ENCODE measurements around the gene ARHGEF18.

ARHGEF18 gene

DNA sequence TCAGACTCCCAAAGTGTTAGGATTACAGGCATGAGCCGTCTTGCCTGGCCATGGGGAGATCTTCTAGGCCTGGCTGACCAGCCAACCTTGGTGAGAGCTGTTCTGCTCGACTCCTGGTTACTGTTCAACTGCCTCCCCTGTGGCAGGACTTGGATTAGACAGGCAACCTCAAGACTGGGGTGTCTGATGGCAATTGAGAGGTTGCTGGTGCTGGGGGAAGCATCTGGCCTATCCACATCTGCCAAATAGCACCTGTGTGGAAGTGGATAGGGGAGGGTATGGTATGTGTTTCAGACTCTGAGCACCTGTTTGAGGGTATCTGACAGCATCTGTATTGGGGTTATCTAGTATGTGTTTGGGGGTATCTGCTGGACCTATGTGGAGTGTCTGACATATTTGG, 44.7 kb downstream of the ARHGEF18 start:
- Histone ChIP-seq H3K9me3 (ENCODE audit: insufficient read depth, low read depth, low read length) (no peaks in the 10 kb centered on the region), H3K4me1 (ENCODE audit: insufficient read depth, low read length, poor library complexity, severe bottlenecking) (peaks cover 9% of the 10 kb centered on the region)
- TF ChIP-seq, protein P1, sequence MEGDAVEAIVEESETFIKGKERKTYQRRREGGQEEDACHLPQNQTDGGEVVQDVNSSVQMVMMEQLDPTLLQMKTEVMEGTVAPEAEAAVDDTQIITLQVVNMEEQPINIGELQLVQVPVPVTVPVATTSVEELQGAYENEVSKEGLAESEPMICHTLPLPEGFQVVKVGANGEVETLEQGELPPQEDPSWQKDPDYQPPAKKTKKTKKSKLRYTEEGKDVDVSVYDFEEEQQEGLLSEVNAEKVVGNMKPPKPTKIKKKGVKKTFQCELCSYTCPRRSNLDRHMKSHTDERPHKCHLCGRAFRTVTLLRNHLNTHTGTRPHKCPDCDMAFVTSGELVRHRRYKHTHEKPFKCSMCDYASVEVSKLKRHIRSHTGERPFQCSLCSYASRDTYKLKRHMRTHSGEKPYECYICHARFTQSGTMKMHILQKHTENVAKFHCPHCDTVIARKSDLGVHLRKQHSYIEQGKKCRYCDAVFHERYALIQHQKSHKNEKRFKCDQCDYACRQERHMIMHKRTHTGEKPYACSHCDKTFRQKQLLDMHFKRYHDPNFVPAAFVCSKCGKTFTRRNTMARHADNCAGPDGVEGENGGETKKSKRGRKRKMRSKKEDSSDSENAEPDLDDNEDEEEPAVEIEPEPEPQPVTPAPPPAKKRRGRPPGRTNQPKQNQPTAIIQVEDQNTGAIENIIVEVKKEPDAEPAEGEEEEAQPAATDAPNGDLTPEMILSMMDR (conservative IDR thresholded peaks at IDR 0.05; ENCODE audit: low read length), result no peak
- no peak for TF ChIP-seq EZH2phosphoT487 (IDR thresholded peaks at IDR 0.05; ENCODE audit: borderline replicate concordance)

GRCh38 chr19:7393939-7394730, 45.4 kb downstream of the ARHGEF18 start:
- peaks cover 9% of the 10 kb centered on the region for H3K4me1 ChIP-seq (ENCODE audit: insufficient read depth, low read length, poor library complexity, severe bottlenecking)
- no peaks in the 10 kb centered on the region for H3K9me3 ChIP-seq (ENCODE audit: insufficient read depth, low read depth, low read length)
- peaks cover 9% of the 10 kb centered on the region; the same call in 1 of the 2 replicates for H3K36me3 ChIP-seq (ENCODE audit: insufficient read depth, low read length)
- H4K20me1 ChIP-seq (ENCODE audit: insufficient read depth, low read length, poor library complexity, severe bottlenecking), result peaks cover 28% of the 10 kb centered on the region
- peaks cover 41% of the 10 kb centered on the region for H3K79me2 ChIP-seq (ENCODE audit: insufficient read depth, low read length)
- H2AFZ ChIP-seq (ENCODE audit: low read length), result no peak overlapping the region
- H3K4me2 ChIP-seq (ENCODE audit: low read depth, low read length, poor library complexity, severe bottlenecking), result peak overlapping the region; percentile 84
- H3F3A ChIP-seq (ENCODE audit: low read depth), result no peaks in the 10 kb centered on the region
- H3K9ac ChIP-seq (ENCODE audit: low read depth, low read length, poor library complexity, severe bottlenecking), result peak overlapping the region; percentile 82
- H3K27me3 ChIP-seq (ENCODE audit: insufficient read depth, low read length, poor library complexity, severe bottlenecking), result no peaks in the 10 kb centered on the region
- TF ChIP-seq, protein P1 (conservative IDR thresholded peaks at IDR 0.05; ENCODE audit: low read length), result no peak
- no peak for TF ChIP-seq EZH2phosphoT487 (IDR thresholded peaks at IDR 0.05; ENCODE audit: borderline replicate concordance)
- H3K4me3 ChIP-seq (ENCODE audit: low read length, poor library complexity, severe bottlenecking), result peak overlapping the region; percentile 90
- H3K9me2 ChIP-seq (replicated peaks; ENCODE audit: low read depth, low read length), result no peaks in the 10 kb centered on the region

More for the DNA sequence above, 44.7 kb downstream of the ARHGEF18 start:
- Histone ChIP-seq H3K27me3 (ENCODE audit: insufficient read depth, low read length, poor library complexity, severe bottlenecking) (no peaks in the 10 kb centered on the region), H3F3A (ENCODE audit: low read depth) (no peaks in the 10 kb centered on the region), H3K9ac (ENCODE audit: low read depth, low read length, poor library complexity, severe bottlenecking) (no peak overlapping the region), H3K4me2 (ENCODE audit: low read depth, low read length, poor library complexity, severe bottlenecking) (no peak overlapping the region), H3K36me3 (ENCODE audit: insufficient read depth, low read length) (peaks cover 9% of the 10 kb centered on the region; the same call in 1 of the 2 replicates), H3K79me2 (ENCODE audit: insufficient read depth, low read length) (peaks cover 35% of the 10 kb centered on the region), H3K4me3 (ENCODE audit: low read length, poor library complexity, severe bottlenecking) (no peak overlapping the region), H4K20me1 (ENCODE audit: insufficient read depth, low read length, poor library complexity, severe bottlenecking) (peaks cover 28% of the 10 kb centered on the region), H2AFZ (ENCODE audit: low read length) (no peak overlapping the region), H3K9me2 (replicated peaks; ENCODE audit: low read depth, low read length) (no peaks in the 10 kb centered on the region)

- Histone ChIP-seq H3K36me3 (ENCODE audit: insufficient read depth, low read length) (peaks cover 11% of the 10 kb centered on the region; the same call in 1 of the 2 replicates), H2AFZ (ENCODE audit: low read length) (0 out of 2 replicates have a peak overlapping the region, but pooled peaks have one; percentile 46), H3K4me3 (ENCODE audit: low read length, poor library complexity, severe bottlenecking) (peak overlapping the region; percentile 90), H3K79me2 (ENCODE audit: insufficient read depth, low read length) (peaks cover 48% of the 10 kb centered on the region), H3K9me2 (replicated peaks; ENCODE audit: low read depth, low read length) (no peaks in the 10 kb centered on the region), H3F3A (ENCODE audit: low read depth) (no peaks in the 10 kb centered on the region), H3K27me3 (ENCODE audit: insufficient read depth, low read length, poor library complexity, severe bottlenecking) (no peaks in the 10 kb centered on the region), H3K4me1 (ENCODE audit: insufficient read depth, low read length, poor library complexity, severe bottlenecking) (peaks cover 9% of the 10 kb centered on the region), H3K9ac (ENCODE audit: low read depth, low read length, poor library complexity, severe bottlenecking) (peak overlapping the region; percentile 82), H3K9me3 (ENCODE audit: insufficient read depth, low read depth, low read length) (no peaks in the 10 kb centered on the region), H3K4me2 (ENCODE audit: low read depth, low read length, poor library complexity, severe bottlenecking) (peak overlapping the region; percentile 84), H4K20me1 (ENCODE audit: insufficient read depth, low read length, poor library complexity, severe bottlenecking) (peaks cover 29% of the 10 kb centered on the region)
- TF ChIP-seq, protein P1 (conservative IDR thresholded peaks at IDR 0.05; ENCODE audit: low read length), result no peak; the same call in 1 of the 2 replicates
- no peak for TF ChIP-seq EZH2phosphoT487 (IDR thresholded peaks at IDR 0.05; ENCODE audit: borderline replicate concordance)
Observed at GRCh38 chr19:7394731-7395359, 46.1 kb downstream of the ARHGEF18 start.

All from Loucy (cell line).